ENCODE measurements around the gene UNC119B. TPM values are rescaled to one million over a fixed set of nuclear protein-coding genes. Genes with fewer than 3 reads are reported as not detected.
"Not testable (repeated sequence)": the region's sequence is repeated elsewhere in the genome, so short reads cannot be mapped to it uniquely, and the experiment has no call there.

The UNC119B gene
- polyA plus RNA-seq (ENCODE audit: insufficient read length in 4 of 4) = 10 to 100 TPM; 70.6 to 79.4 (median 75.8) TPM

DNA sequence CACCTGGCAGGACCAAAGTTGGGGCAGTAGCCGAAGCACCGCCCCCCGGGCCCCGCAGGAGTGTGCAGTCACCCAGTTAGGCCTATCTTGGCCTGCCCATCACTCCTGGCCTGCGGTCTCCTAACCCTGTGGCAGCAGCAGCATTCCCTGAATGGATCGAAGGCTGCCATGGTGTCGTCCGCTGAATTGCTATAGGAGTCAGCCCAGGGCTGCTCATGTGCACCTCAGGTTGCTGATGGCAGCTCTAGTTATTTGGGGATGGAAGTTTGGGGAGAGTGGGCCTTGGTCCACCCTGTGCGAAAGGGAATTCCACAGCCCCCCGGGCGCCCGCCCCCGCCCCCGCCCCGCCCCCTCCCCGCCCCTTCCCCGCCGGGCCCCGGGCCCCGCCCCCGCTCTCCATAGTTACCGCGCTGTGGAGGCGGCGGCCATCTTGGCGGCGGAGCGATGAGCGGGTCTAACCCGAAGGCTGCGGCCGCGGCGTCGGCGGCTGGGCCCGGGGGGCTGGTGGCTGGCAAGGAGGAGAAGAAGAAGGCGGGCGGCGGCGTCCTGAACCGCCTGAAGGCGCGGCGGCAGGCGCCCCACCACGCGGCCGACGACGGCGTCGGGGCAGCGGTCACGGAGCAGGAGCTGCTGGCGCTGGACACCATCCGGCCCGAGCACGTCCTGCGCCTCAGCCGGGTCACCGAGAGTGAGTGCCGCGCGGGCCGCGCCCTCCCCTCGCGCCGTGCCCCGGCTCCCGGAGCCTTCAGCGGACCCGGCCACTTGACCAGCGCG lies at the start of gene UNC119B:
Gene UNC119B, plus strand, starts transcription at position 428 of the 774 bp plus-strand sequence. Its CDS starts 17 bp downstream, at position 445.
- peak in 1 of 4 donors; percentile 65 for DNase-seq (ENCODE audit: low read depth in 4 of 4, low spot score in 3 of 4)

DNA sequence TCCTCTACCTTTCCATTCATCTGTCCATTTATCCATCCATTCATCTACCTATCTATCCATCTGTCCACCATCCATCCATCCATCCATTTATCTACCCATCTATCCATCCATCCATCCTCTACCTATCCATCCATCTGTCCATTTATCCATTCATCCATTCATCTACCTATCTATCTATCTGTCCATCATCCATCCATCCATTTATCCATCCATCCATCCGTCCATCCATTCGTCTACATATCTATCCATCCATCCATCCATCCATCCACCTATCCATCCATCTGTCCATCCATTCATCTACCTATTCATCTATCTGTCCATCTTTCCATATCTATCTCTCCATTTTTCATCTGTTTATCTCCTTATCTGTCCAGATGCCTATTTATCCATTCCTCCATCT lies 48.8 kb upstream of the UNC119B start:
- no peak for DNase-seq (ENCODE audit: low read depth in 4 of 4, low spot score in 3 of 4)

DNA sequence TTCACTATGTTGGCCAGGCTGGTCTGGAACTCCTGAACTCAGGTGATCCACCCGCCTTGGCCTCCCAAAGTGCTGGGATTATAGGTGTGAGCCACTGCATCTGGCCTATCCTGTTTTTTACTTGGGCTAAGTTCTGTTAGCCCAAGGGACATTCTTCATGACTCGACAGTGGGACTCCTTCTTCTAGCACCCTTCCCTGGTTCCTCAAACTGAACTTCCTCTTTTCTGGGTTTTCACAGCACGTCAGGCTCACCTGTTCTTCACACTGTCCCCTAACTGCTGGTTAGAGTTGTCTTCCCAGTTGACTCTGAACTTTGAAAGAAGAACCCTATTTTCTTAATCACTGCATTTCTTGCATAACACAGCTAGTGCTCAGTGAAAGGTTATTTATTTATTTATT lies 47.4 kb upstream of the UNC119B start:
- no peak for DNase-seq (ENCODE audit: low read depth in 4 of 4, low spot score in 3 of 4)

DNA sequence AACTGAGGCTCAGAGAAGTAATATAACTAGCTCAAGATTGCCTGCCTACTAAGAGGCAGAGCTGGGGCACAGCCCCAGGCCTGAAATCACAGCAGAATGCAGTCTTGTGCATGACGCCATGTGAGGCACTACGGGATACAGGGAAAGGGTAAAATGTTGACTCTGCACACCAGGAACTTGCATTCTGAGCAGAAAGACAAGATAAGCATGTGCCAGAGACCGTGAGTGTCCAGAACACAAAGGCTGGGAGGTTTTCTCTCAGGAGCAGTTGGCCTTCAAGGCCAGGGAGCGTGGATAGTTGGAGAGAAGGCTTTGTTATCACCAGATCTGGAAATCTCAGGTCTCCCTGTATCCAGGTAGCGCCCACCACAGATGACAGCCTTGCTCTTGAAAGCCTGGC lies 46.5 kb upstream of the UNC119B start:
- no peak for DNase-seq (ENCODE audit: low read depth in 4 of 4, low spot score in 3 of 4)

DNA sequence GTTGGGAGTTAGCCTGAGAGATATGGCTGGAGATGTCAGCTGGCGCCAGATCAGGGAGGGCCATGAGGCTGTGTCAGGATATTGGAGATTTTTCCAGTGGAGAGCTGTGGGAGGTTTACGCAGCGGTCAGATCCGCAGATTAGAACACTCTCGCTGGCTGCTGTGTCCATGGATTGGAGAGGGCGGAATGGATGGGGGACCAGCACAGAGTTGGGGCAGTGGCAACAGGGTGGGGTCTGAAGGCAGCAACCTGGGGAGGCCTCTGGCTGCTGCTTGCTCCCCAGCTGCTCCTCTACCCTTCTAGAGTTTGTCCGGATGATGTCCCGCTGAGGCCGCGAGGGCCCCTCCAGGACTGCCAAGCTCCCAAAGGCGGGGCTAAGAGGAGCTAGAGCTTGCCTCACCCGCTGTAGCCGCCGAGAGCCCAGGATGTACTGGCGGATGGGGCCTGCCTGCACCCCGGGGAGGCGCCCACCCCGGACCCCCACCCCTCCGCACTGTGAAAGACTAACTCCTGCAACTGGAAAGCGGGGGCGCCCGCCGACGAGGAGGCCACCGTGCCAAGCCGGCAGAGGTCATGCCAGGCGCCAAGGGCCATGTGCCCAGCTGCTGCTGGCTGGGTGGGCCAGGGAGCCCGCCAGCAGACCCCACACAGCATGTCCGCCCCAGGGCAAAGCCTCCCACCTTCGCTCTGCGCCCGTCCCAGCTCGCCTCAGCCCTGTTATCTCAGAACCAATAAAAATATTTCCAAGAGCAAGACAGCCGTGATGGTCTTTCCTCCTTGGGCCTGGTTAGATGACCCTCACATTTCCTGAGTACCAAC lies 43.5 kb upstream of the UNC119B start:
- no peak for DNase-seq (ENCODE audit: low read depth in 4 of 4, low spot score in 3 of 4)

DNA sequence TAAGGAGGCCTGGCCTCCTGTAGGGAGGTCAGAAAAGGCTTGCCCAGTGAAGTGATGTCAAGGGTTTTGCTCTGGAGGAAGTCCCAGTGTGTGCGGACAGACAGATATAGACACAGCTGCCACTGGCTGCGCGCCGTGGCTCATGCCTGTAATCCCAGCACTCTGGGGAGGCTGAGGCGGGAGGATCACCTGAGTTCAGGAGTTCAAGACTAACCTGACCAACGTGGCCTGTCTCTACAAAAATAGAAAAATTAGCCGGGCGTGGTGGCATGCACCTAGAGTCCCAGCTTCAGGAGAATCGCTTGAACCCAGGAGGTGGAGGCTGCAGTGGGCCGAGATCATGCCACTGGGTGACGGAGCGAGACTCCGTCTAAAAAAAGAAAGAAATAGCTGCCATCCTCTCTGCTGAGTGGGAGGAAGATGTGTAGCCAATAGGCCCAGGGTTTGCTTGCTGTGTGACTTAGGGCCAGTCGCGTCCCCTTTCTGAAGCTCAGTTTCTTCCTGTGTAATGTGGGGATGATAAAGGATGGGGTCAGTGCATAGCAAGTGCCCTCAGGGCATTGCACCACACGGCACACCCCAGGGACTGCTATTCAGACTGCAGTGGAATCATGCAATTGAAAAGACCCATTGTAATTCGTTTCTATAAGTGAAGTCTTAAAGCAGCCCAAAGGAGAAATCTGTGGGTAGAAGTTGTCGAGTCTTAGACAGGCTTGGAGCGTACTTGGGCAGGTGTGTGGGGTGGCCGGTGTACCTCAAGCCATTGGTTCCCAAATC lies 42.0 kb upstream of the UNC119B start:
- no peak for DNase-seq (ENCODE audit: low read depth in 4 of 4, low spot score in 3 of 4)

DNA sequence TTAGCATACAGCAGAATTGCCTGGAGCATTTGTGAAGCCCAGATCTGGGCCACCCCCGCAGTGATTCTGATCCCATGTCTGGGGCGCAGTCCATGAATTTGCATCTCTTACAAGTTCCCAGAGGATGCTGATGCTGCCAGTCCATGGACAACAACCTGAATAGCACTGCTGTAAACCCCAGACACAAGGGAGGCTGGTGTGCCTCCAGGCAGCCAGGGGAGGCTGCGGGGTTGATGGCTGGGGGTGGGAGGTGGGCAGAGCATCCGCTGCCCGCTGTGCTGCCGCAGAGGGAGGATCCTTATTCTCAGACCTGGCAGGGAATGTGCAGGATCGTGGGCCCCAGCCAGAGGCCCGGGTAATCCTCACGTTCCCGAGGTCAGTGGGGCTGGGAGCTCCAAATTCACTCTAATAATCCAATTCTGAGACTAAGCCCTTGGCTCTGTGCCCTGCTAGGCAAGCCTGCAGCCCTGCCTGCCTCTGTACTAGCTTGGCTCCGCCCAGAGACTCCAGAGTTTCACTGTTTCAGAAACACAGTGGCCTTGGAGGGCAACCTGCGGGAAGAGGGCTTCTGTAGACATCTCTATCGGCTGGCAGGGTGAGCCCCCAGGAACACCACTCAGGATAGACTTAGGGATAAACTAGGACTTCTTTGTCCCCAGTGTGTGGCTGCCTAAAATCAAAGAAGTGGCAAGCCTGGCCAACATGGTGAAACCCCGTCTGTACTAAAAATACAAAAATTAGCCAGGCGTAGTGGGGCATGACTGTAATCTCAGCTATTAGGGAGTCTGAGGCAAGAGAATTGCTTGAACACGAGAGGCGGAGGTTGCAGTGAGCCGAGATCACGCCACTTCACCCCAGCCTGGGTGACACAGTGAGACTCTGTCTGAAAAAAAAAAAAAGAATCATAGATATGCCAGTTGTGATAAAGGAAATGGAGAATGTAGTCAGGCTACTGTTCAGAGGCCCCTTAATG lies 41.1 kb upstream of the UNC119B start:
- no peak for DNase-seq (ENCODE audit: low read depth in 4 of 4, low spot score in 3 of 4)

DNA sequence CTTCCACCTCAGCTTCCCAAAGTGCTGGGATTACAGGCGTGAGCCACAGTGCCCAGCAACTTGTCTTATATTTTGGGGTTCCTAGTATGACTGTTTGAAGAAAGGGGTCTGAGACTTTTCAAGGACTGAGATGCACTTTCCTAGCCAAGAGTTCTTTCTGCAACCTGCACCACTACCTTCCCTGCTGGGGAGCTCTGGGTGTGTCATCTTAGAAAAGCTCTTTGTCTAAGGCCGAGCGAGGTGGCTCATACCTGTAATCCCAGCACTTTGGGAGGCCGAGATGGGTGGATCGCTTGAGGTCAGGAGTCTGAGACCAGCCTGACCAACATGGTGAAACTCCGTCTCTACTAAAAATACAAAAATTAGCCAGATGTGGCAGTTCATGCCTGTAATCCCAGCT lies 40.0 kb upstream of the UNC119B start:
- DNase-seq (ENCODE audit: low read depth in 4 of 4, low spot score in 3 of 4) = not testable (repeated sequence)

DNA sequence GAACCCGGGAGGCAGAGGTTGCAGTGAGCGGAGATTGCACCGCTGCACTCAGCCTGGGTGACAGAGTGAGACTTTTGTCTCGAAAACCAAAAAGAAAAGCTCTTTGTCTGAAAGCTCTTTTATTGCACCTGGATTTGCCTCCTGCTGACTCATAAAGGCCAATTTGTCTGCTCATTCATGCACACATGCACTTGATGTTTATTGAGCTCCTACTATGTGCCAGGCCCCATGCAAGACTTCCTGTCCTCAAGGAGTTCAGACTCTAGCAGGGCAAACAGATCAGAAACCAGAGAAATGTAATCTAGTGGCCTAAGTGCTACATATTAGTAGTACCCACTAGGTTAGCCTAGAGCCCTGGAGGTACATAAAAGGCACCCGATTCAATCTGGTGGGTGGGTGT lies 39.6 kb upstream of the UNC119B start:
- DNase-seq (ENCODE audit: low read depth in 4 of 4, low spot score in 3 of 4) = no peak

DNA sequence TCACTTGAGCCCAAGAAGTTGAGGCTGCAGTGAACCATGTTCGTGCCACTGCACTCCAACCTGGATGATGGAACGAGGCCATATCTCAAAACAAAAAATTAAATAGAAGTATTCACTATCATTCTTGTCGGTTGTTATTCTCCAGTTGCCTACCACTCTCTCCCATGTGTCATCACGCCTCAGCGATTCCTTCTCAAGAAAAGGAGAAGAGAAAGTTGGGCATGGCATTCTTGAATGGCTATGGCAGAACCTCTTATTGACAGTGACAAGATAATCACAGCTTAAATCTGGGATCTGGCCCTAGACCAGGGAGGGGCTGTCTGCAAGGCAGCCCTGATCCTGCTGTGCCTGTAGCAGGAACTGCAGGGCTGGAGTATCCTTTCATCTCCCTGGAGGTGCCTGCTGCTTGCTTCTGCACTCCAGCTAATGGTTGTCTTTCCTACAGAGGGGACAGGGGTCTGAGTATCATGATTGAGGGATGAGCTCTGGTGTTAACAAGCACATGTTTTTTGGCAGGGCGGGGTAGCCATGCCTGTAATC lies 36.1 kb upstream of the UNC119B start:
- DNase-seq (ENCODE audit: low read depth in 4 of 4, low spot score in 3 of 4) = no peak

DNA sequence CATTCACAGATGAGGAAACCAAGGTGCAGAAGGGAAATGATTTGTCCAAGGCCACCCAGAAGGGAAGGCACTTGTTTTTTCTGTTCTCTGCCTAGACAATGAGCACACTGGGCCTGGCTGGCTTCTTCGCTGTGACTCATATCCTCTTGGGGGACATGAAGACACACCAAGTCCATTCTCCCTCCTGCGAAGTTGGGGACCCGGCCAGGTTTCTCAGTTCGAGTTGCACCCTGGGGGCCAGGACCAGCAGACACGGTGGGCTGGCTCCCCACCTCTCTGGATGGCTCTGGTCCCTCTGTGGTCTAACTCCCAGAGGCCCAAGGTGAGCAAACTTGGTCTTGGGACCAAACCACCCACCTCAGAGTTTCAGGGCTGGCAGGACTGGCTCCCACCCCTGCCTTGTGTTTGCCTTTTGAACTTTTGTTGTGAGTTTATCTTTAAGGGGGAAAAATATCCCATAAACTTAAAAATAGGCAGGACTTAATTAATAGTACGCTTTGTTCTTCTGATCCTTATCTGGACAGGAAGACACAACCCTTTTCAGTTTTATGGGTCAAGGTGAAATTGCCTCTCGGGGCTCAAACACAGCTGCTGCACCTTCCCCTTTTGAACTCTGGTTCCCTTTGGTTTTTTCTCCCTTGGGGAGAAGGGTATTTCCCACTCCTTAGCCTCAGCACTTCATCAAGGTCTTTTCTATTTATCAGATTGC lies 32.3 kb upstream of the UNC119B start:
- no peak for DNase-seq (ENCODE audit: low read depth in 4 of 4, low spot score in 3 of 4)

DNA sequence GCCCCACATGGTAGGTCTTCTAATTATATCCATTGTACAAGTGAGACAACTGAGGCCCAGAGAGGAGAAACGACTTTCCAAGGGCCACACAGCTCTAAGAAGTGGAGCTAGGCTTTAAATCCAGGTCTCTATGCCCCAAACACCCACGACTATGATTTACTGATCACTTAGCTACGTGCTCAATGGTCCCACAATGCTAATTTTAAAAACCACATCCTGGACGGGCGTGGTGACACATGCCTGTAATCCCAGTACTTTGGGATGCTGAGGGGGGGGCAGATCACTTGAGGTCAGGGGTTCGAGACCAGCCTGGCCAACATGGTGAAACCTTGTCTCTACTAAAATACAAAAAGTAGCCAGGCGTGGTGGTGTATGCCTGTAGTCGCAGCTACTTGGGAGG lies 31.7 kb upstream of the UNC119B start:
- DNase-seq (ENCODE audit: low read depth in 4 of 4, low spot score in 3 of 4) = no peak

DNA sequence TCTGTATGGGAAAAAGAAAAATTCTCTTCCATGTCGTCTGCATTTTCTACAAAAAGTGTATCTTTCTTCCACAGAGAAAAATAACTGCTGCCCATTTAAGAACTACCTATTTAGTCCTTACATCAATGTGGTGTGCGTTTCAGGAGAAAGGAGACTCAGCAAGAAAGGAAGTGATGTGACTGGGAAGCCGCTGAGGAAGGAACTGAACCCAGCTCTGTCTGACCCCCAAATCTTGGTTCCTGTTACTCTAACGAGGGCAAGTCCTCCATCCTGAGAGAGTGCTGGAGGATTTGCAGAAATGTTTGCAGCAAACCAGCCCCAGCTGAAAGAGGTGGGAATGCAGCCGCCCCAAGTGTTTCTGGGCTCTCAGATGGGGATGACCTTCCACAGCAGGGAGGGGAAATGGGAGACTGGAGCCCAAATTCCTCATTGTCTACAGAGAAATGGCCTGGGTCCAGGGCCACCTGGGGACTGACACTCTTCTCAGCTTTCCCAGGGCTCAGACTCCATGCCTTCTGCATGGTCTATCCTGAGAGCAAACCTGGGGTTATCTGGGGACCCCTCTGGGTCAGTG lies 30.0 kb upstream of the UNC119B start:
- DNase-seq (ENCODE audit: low read depth in 4 of 4, low spot score in 3 of 4) = no peak

DNA sequence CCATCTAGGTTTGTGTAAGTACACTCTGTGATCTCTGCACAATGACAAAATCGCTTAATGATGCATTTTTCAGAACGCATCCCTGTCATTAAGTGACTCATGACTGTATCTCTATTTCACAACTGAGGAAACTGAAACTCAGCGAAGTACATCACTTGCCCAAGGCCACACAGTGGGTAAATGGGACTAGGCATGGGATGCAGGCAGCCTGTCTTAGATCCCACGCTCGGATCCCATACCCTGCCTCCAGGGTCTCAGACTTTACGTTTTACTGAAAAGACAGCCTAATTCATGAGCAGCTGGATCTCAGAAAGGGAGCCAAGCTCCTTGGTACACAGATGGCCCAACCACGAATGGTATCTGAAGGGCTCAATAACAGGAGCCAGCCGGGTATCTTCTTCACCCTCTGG lies 25.7 kb upstream of the UNC119B start:
- DNase-seq (ENCODE audit: low read depth in 4 of 4, low spot score in 3 of 4) = no peak

DNA sequence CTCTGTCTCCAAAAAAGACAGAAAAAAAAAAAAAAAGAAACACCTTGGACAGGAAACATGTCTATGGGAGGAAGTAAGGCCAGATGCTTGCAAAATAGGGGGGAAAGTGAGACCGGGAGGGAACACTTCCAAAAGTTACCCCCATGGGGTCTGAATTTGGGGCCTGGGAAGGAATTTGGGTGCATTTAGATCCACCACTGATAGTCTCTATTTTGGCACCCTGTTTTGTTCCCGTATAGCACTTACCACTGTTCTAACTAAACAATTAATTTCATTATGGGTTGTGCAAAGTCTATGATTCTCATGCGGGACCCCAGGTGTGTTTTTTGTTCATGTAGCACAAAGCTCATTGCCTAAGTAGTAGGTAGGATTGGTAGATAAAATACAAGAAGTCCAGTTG lies 24.7 kb upstream of the UNC119B start:
- DNase-seq (ENCODE audit: low read depth in 4 of 4, low spot score in 3 of 4) = no peak

DNA sequence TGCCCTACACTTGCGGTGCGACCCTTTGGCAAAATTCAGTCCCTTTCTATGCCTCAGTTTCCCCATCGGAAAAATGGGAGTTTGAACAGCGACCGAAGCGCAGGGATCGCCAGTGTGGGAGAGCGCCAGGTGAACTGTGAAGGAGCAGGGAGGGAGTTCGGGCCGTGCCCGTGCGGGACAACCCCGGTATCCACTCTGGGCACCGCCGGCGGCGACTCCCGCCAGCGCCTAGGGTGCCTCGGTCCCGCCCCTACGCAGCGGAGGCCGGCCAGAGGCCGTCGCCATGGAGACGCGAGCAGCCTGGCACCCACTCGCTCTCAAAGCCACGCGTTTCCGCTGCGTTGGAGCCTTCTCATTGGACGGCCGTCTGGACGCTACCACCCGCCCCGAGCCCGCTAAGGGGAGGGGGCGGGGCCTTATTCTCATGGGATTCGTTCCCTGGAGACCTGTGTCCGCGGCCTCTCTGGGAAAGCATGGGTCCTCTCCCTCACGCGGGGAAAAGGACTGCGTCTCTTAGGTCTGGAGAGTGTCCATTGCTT lies 24.0 kb upstream of the UNC119B start:
- DNase-seq (ENCODE audit: low read depth in 4 of 4, low spot score in 3 of 4) = peak; percentile 93 to 95 (median 94)

DNA sequence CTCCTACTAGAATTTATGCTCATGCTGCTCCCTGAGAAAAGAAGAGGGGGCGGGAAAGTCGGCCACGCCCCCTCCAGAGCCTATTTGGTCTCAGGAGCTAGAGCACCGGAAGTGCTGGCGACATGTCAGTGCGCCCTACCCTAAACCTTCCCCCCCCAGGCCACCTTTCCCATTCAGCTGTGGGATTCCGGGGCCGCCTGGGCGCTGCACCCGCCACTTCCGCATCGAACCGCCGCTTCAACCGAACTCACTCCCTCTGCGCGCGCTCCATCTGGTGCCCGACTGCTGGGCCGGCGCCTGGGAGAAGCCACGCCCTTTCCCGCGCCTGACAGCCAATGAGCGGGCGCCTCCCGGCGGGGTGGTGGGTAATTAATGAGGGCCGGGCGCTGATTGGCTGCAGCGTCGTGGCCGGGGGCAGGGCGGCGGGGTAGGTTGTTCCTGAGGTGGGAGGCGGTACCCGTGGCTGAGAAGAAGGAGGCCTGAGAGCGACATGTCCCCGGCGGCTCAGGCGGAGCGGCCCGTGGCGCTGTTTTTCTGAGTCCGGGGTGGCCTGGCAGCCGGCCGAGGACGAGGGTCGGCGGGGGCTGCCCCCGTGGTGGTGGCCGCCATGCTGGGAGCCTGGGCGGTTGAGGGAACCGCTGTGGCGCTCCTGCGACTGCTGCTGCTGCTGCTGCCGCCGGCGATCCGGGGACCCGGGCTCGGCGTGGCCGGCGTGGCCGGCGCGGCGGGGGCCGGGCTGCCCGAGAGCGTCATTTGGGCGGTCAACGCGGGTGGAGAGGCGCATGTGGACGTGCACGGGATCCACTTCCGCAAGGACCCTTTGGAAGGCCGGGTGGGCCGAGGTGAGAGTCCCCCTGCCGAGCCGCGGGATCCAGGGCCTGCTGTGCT lies 23.3 kb upstream of the UNC119B start, which contains the start of gene MLEC:
Gene MLEC, plus strand, starts transcription at position 460 of the 888 bp plus-strand sequence. Its CDS starts 148 bp downstream, at position 608.
- peak; percentile 94 to 97 (median 96) for DNase-seq (ENCODE audit: low read depth in 4 of 4, low spot score in 3 of 4)

Measured in right renal pelvis (tissue), 4 donors.